Middle frontal gyrus (tissue), 1 donor: ENCODE measurements around the gene MTRFR.
"Not testable (repeated sequence)": the region's sequence is repeated elsewhere in the genome, so short reads cannot be mapped to it uniquely, and the experiment has no call there.

Experiments used
- DNase-seq: peaks from one replicate; pipeline ENCODE4 v3.0.0-alpha.2; 2015; ENCODE audit warnings: low spot score; ENCODE audit errors: extremely low spot score

The MTRFR gene

DNA sequence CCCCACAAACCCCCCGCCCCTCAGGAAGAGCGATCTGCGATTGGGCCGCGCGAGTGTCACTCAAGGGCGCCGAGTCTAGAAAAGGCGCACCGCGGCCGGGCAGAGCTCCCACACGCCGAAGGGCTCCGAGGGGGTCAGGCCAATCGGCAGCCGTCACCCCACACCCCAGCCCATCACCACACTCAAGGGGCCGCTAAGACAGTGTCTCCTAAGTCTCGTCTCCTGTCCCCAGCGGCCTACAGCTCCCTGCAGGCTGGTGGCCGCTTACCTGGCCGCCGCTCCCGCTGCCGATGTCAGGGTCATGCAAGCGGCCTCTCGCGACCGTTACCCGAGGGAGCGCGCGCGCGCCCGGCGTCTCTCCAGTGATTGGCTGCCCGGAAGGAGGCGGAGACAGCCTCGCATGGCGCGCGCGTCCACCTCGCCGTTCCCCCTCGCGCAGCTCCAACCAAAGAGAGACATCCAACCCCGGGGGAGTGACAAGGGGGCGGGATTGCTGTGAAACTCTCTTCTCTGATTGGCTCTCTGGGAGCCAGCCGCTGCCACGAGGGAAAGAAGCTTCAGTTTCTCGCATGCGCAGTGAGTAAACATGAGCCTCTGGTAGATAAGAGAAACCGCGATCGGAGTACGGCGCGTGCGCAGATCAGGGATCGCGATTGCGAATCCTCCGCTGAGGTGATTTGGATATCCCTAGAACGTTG lies at the start of gene MTRFR, which contains the start of gene MPHOSPH9:
MTRFR (plus strand) TSS at position 630 of the 698 bp plus-strand sequence. CDS start 20,239 bp downstream, outside the sequence.
MPHOSPH9 (minus strand) TSS at position 335 of the 698 bp plus-strand sequence. CDS start 2,777 bp downstream, outside the sequence.
- peak; percentile 100 for DNase-seq

DNA sequence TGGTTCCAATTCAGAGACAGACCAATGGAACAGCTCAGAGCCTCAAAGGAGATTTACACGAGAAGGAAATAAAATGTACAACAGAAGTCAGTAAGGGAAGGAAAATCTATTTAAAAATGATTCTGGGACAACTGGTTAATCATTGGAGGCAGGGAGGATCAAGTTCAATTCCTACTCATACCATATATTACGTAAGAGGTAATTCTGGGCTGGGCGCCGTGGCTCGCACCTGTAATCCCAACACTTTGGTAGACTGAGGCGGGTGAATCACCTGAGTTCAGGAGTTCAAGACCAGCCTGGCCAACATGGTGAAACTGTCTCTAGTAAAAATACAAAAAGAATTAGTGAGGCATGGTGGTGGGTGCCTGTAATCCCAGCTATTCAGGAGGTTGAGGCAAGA lies 45.6 kb upstream of the MTRFR start:
- no peak for DNase-seq

DNA sequence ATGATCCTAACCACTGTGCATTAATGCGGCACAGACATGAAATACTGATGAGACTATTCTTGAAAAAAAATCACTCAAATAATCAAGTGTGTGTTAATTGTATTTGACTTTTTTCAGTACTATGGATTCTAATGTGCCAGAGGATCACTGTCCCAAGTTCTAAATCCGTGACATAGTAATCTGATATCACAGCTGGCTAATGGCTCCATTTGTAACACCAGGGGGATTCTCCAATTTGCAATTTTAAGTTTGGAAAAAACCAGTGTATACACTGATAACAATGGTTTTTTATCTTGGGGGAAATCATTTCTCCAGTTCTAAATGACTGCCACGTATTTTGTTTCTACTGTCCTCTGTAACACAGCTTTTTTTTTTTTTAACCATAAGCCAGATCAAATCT lies 33.3 kb upstream of the MTRFR start:
- DNase-seq: no peak

DNA sequence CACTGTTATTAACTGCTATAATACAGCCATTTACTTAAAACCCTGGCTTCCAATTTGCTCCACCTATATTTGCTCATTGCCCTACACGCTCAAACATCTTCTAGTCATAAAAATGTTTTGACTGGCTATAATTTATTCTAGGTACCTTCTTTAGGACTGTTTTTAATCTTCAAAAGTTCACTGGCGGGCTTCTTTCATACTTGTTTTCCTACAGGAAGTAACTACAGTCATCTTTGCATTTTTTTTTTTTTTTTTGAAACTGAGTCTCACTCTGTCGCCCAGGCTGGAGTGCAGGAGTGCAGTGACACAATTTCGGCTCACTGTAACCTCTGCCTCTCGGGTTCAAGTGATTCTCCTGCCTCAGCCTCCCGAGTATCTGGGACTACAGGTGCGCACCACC lies 32.8 kb upstream of the MTRFR start:
- no peak for DNase-seq

DNA sequence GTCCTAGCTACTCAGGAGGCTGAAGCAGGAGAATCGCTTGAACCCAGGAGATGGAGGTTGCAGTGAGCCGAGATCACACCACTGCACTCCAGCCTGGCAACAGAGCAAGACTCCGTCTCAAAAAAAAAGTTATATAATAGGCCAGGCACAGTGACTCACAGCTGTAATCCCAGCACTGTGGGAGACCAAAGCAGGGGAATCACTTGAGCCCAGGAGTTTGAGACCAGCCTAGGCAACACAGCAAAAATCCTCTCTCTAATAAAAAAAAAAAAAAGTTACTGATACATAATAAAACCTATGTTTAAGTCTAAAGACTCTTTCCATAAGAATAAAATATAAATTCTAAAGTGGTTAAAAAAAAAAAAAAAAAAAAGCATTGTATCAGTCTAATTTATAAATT lies 26.4 kb upstream of the MTRFR start:
- DNase-seq: not testable (repeated sequence)

DNA sequence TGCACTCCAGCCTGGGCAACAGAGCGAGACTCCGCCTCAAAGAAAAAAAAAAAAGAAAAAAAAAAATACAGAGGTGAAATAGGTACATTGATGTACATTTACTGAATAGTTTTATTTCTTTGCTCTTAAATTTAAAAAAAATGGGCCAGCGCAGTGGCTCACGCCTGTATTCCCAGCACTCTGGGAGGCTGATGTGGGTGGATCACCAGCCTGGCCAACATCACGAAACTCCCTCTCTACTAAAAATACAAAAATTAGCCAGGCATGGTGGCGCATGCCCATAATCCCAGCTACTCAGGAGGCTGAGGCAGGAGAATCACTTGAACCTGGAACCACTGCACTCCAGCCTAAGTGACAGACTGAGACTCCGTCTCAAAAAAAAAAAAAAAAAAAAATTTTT lies 25.4 kb upstream of the MTRFR start:
- DNase-seq: peak; percentile 13

DNA sequence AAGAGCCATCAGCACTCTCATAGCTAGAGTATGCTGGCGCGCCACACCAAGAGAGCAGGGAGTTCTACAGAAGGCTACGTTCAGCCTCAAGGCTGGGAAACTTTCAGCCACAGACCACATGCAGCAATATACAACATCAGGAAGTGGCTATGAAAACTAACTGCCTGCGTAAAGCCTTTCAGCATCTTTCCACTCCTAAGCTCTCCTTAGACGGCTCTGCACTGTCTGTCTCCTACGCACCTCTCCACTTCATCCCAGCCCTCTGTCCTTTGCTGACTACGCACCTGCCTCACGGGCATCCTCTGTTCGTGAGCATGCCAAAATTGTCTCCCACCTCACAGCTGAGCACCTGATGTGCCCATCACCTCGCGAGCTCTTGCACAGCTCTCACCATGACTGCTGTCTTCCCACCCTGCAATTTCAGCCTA lies 10.0 kb upstream of the MTRFR start:
- DNase-seq: no peak

DNA sequence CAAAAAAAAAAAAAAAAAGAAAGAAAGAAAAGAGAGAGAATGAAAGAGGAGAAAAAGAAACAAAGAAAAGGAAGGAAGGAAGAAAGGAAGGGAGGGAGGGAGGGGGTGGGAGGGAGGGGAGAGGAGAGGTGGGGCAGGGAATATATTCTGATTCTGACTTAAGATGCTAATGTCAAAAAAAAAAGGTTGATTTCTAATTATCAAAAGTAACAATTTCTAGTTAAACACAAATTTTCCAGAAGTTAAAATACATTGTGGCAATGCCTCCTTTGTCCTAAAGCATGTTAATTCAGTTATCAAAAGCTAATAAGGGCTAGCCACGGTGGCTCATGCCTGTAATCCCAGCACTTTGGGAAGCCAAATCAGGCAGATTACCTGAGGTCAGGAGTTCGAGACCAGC lies 7.8 kb upstream of the MTRFR start:
- no peak for DNase-seq

DNA sequence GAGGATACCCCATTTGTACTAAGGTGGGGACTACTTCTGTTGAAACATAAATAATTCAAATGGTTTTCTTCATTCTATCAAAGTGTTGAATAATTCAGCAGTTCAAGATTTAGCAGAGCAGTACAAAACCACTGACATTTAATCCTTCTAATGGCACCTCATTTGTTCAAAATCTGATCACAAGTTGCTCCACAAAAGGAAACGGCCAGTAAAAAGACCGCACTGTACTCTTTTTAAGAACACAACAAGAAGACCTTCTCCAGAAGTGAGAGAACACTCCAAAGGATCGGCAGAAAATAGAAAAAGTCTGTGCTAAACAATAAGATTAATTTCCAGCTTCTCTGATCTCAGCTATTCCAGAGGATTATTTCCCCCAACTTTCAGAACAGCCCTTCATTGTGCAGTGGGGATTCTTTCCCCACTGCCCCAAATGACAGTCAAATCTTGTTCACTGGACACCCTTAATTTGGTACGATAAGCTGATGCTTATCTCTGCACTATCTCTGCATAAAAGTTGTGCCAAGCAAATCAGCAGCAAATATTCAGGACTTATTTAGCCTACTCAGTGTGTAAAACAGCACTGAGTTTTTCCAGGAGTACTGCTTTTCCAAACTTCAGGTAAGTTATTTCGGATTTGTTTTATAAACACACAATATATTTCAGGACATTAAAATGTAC lies 5.5 kb upstream of the MTRFR start:
- no peak for DNase-seq

DNA sequence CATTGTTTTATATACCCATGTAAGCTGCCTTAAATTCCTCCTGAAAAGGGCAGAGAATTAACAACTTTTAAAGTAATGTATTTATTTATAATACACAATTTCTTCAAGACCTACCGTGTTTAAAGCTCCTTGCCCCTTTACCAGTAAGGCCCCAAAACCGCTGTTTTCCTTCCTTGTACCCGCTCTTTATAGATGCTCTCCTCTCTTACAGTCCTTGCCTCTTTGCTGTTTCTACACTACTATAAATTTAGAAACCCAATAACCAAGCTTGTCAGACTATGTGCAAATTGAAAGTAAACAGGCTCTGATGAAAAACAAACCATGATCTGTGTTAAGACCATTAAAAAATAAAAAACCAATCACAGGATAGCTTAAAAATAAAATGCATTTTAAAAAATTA lies 4.2 kb upstream of the MTRFR start:
- DNase-seq: no peak

DNA sequence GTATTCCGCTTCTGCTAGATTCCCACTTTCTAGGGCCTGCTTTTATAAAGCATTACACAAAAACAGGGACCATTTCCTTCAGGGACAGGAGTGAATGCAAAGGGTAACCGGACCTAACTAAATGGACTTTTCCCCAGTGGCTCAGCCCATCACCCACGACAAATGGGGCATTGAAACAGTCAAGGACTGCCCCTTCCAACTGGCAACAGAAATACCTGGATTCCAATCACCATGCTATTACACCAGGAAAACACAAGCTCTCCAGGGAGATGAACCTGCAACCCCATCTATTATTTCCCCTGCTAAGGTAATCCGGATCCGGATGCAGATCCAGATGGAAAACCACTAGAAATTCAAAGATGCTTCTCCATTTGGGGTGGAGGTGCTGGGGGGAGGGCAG lies 1.3 kb upstream of the MTRFR start:
- DNase-seq: no peak

DNA sequence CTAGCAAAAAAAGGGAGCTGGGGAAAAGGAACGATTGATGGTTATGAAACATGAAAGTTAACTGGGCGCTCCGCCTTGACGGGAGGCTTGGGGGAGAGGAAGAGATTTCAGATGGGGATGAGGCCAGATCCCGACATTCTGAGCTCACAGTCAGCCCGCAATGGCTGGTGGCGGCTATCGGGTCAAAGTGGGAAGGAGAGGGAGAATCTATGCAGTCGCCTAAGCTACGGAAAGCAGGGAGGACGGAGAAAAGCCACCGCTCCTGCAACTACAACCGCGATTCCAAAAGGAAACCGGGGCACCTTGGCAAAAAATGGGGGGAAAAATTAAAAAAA lies 797 bp upstream of the MTRFR start:
- no peak for DNase-seq

DNA sequence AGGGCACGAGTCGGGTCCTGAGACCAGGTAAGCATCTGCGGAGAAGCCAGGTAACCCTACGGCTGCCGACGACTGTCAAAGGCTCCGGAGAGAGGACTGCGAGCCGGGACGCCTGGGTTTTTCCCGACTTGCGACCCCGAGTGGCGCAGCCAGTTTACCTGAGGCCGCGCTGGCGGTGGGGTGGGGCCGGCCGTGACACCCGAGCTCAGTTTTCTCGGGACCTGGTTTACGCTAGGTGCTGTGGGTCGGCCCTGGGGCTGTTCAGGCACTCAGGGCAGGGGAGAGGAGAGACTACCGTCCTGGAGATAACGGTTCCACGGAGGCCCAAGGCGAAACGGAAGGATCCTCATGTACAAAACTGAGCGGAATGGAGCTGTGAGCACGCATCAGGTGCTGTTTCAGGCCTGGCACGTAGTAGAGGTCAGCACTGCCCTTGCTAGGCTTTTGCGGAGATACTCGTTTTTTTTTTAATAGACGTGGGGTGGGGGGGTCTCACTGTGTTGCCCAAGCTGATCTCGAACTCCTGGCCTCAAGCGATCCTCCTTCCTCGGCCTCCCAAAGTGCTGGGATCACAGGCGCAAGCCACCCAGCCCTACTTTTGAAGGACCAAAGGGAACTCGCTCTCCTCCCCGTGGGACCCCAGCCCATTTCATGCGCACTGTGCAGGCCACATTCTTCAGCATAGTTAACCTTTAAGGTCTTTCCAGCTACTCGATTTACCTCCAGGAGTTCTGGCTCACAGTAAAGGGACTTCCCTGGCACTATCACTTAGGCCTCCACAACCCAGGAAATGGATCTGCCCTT lies 471 bp downstream of the MTRFR start:
- DNase-seq: no peak

DNA sequence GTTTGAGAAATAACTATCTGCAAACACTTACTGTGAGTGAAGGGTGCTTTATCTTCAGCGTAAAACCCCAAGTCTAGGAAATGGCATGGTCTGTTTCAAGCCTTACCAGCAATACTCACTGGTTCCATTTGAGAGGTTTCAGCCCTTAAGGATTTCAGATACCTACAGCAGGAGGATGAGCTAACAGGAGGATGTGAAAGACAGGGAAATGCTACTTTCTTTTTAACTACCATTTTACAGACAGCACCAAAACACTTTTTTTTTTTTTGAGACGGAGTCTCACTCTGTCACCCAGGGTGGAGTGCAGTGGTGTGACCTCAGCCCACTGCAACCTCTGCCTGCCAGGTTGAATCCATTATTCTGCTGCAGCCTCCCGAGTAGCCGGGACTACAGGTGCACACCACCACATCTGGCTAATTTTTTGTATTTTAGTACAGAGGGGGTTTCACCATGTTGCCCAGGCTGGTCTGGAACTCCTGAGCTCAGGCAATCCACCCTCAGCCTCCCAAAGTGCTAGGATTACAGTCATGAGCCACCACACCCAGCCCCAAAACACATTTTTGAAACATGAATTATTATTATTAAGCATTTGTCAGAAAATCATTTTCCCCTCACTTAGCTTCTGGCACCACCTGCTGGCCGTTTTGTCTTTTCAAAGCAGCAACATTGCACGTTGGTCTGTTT lies 4.6 kb downstream of the MTRFR start:
- DNase-seq: no peak

DNA sequence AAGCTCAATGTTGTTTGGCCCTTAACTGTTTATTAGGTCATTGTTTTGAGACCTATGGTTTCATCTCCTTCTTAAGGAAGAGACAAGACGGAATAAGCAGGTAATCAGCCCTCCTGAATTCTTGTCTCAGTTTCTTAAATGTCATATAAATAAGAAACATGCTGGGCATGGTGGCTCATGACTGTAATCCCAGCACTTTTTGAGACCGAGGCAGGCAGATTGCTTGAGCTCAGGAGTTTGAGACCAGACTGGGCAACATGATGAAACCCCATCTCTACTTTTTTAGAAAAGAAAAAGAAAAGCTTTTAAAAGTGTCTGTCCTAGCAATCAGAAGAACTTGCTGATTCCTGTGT lies 5.1 kb downstream of the MTRFR start:
- DNase-seq: no peak

DNA sequence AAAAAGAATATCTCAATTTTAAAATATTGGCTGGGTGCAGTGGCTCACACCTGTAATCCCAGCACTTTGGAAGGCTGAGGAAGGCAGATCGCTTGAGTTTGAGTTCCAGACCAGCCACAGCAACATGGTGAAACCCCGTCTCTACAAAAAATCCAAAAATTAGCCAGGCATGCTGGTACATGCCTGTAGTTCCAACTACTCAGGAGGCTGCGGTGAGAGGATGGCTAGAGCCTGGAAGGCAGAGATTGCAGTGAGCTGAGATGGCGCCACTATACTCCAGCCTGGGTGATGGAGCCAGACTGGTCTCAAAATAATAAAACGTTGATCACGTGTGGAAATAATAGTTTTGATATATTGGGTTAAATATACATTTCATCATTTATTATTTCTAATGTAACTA lies 5.7 kb downstream of the MTRFR start:
- DNase-seq: no peak

DNA sequence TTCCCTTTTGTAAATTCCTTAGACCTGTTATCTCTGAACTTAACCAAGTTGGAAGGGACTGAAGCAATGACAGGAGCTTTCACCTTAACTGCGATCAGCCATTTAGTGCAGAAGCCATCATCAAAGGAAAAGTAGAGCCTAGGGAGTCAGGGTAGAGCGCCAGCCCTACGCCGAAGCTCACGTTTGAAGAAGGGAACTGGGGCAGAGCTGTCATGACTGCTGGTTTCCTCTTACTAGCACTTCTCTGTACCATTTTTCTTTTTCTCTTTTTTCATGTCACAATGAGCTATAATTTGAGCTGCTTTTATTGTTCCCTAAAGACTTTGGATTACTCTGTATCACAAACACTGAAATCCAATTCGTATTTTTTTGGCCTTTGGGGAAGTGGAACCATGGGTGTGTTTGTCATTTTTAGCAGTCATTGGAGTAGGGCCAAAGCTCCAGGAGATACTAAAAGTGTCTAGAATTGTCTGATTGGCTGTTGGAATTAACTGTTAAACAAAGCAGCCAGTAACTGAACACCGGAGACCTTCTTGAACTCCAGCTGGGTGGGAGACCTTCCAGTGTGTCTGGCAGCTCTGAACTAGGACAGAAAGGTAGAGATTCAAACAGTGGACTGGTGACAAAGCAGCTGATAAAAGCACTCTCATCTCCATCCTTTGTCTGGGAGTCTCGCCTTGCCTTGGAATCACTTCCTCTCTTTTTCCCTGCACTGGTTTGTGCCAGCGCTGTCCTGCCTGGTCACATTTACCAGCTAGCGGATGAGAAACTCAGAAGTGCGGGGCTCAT lies 9.1 kb downstream of the MTRFR start:
- DNase-seq: no peak

DNA sequence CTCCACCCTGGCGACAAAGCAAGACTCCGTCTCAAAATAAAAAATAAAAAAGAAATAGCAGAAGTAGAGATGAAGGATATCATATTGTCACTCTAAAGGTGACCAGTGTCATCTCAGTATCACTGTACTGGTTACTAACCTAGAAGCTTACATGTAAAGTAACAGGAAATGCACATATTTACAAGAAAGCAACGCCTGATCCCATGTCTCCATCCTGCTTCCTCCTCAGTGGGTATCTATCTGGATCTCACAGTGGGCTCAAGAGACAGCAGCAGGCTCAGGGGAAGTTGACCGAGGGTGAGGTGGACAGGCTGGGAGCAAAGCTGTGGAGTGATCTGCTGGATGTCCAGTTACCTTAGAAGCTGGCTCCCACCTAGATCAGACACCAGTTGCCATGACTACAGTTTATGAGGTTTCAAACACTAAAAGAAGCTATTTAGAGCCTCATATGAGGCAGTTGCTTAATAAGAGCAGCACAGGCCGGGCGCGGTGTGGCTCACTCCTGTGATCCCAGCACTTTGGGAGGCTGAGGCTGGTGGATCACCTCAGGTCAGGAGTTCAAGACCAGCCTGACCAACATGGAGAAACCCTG lies 10.5 kb downstream of the MTRFR start:
- no peak for DNase-seq

DNA sequence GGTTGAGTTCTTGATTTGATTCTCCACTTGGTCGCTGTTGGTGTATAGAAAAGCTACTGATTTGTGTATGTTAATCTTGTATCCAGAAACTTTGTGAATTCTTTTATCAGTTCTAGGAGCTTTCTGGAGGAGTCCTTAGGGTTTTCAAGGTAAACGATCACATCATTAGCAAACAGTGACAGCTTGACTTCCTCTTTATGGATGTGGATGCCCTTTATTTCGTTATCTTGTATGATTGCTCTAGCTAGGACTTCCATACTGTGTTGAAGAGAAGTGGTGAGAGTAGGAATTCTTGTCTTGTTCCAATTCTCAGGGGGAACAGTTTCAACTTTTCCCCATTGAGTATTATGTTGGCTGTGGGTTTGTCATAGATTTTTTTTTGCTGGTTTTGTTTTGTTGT lies 12.4 kb downstream of the MTRFR start:
- DNase-seq: no peak

DNA sequence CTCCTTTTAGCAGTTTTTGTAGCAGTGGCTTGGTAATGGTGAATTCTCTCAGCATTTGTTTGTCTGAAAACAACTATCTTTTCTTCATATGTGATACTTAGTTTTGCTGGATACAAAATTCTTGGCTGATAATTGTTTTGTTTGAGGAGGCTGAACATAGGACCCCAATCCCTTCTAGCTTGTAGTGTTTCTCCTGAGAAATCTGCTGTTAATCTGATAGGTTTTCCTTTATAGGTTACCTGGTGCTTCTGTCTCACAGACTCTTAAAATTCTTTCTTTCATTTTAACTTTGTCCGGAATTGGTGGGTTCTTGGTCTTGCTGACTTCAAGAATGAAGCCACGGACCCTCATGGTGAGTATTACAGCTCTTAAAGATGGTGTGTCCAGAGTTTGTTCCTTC lies 14.9 kb downstream of the MTRFR start:
- not testable (repeated sequence) for DNase-seq
